ENCODE measurements around the gene AP1M1. TPM values are rescaled to one million over a fixed set of nuclear protein-coding genes. Genes with fewer than 3 reads are reported as not detected.
A peak's percentile ranks its signal among the peaks of the same experiment; 100 is the strongest.

Gene AP1M1
- polyA plus RNA-seq, 3 donors: 103 to 134 (median 133) TPM

GRCh38 chr19:16206046-16206605 lies 8.4 kb downstream of the AP1M1 start:
- peaks cover under 1% of the 10 kb centered on the region for H3K4me1 Mint-ChIP-seq
- H3K9me3 Mint-ChIP-seq: no peaks in the 10 kb centered on the region
- H3K4me1 ChIP-seq (ENCODE audit: control insufficient read depth in 1 of 2, insufficient read depth in 2 of 2, low read length in 2 of 2): no peaks in the 10 kb centered on the region
- intact Hi-C loops (cut with micrococcal nuclease): no loop called here
- H3K27ac Mint-ChIP-seq: peak overlapping the region in 2 of 7 donors; percentile 26 to 55
- H2AFZ ChIP-seq (ENCODE audit: insufficient read depth, low read depth, low read length, poor library complexity, severe bottlenecking): no peak overlapping the region
- no peak overlapping the region for H3K4me2 ChIP-seq (replicated peaks; ENCODE audit: extremely low read depth, low read length, poor library complexity, severe bottlenecking)
- no peak overlapping the region for H3K4me3 ChIP-seq (replicated peaks in 1 of 3; ENCODE audit: low read depth in 2 of 3, low read length in 3 of 3)
- 94% methylated on average over 5 of the region's 14 CpGs for WGBS (ENCODE audit: insufficient coverage)
- H3K27me3 ChIP-seq (ENCODE audit: control insufficient read depth in 2 of 2, insufficient read depth in 2 of 2, low read length in 2 of 2): no peaks in the 10 kb centered on the region
- no peak for TF ChIP-seq CTCF (IDR thresholded peaks at IDR 0.05)
- DNase-seq: no peak
- no peak overlapping the region for H3K4me3 Mint-ChIP-seq
- H3K36me3 Mint-ChIP-seq: peaks cover 86 to 96% of the 10 kb centered on the region in 2 donors
- H3K27me3 Mint-ChIP-seq (ENCODE audit: low read depth in 3 of 3): no peaks in the 10 kb centered on the region
- peaks cover 45% of the 10 kb centered on the region for H4K20me1 ChIP-seq (ENCODE audit: insufficient read depth, low read length)
- H3K9me3 ChIP-seq (replicated peaks in 1 of 2; ENCODE audit: control insufficient read depth in 1 of 2, insufficient read depth in 1 of 2, low read length in 2 of 2): no peaks in the 10 kb centered on the region
- peaks cover 92 to 98% of the 10 kb centered on the region in 2 donors for H3K36me3 ChIP-seq (replicated peaks in 1 of 2; ENCODE audit: control insufficient read depth in 1 of 2, insufficient read depth in 2 of 2, low read length in 2 of 2)
- peaks cover 43% of the 10 kb centered on the region for H3K79me2 ChIP-seq (ENCODE audit: insufficient read depth, low read length)
- H3K9ac ChIP-seq (ENCODE audit: insufficient read depth, low read length, poor library complexity, severe bottlenecking): no peak overlapping the region
- no peak overlapping the region for H3K27ac ChIP-seq (ENCODE audit: low read depth in 1 of 2, low read length in 2 of 2)

GRCh38 chr19:16206637-16207036 lies 8.9 kb downstream of the AP1M1 start:
- Histone ChIP-seq H3K9me3 (replicated peaks in 1 of 2; ENCODE audit: control insufficient read depth in 1 of 2, insufficient read depth in 1 of 2, low read length in 2 of 2) (no peaks in the 10 kb centered on the region), H3K9ac (ENCODE audit: insufficient read depth, low read length, poor library complexity, severe bottlenecking) (no peak overlapping the region), H3K4me3 (replicated peaks in 1 of 3; ENCODE audit: low read depth in 2 of 3, low read length in 3 of 3) (no peak overlapping the region), H4K20me1 (ENCODE audit: insufficient read depth, low read length) (peaks cover 43% of the 10 kb centered on the region), H2AFZ (ENCODE audit: insufficient read depth, low read depth, low read length, poor library complexity, severe bottlenecking) (no peak overlapping the region), H3K27me3 (ENCODE audit: control insufficient read depth in 2 of 2, insufficient read depth in 2 of 2, low read length in 2 of 2) (no peaks in the 10 kb centered on the region), H3K27ac (ENCODE audit: low read depth in 1 of 2, low read length in 2 of 2) (no peak overlapping the region), H3K4me2 (replicated peaks; ENCODE audit: extremely low read depth, low read length, poor library complexity, severe bottlenecking) (no peak overlapping the region), H3K79me2 (ENCODE audit: insufficient read depth, low read length) (peaks cover 45% of the 10 kb centered on the region), H3K4me1 (ENCODE audit: control insufficient read depth in 1 of 2, insufficient read depth in 2 of 2, low read length in 2 of 2) (no peaks in the 10 kb centered on the region), H3K36me3 (replicated peaks in 1 of 2; ENCODE audit: control insufficient read depth in 1 of 2, insufficient read depth in 2 of 2, low read length in 2 of 2) (peaks cover 95 to 100% of the 10 kb centered on the region in 2 donors)
- no peaks in the 10 kb centered on the region for H3K4me1 Mint-ChIP-seq
- intact Hi-C loops (cut with micrococcal nuclease): no loop called here
- DNase-seq: no peak
- TF ChIP-seq CTCF (IDR thresholded peaks at IDR 0.05): no peak
- H3K4me3 Mint-ChIP-seq: no peak overlapping the region
- H3K36me3 Mint-ChIP-seq: peaks cover 88 to 98% of the 10 kb centered on the region in 2 donors
- WGBS (ENCODE audit: insufficient coverage): 98% methylated on average over 7 of the region's 7 CpGs
- H3K9me3 Mint-ChIP-seq: peaks cover 0 to under 1% (median 0%) of the 10 kb centered on the region in 7 donors
- peak overlapping the region in 5 of 7 donors; percentile 26 to 55 (median 43) for H3K27ac Mint-ChIP-seq
- no peaks in the 10 kb centered on the region for H3K27me3 Mint-ChIP-seq (ENCODE audit: low read depth in 3 of 3)
